NK-92 treated with Interleukin-12 subunit alpha and Interleukin-12 subunit beta, amount 100 ng/mL, for 24 hours (cell line): ENCODE measurements around the gene CNTNAP4.

Experiments used
- DNase-seq: peaks from one replicate; lab custom pipeline; 2025; lab: John Stamatoyannopoulos, UW

The CNTNAP4 gene

DNA sequence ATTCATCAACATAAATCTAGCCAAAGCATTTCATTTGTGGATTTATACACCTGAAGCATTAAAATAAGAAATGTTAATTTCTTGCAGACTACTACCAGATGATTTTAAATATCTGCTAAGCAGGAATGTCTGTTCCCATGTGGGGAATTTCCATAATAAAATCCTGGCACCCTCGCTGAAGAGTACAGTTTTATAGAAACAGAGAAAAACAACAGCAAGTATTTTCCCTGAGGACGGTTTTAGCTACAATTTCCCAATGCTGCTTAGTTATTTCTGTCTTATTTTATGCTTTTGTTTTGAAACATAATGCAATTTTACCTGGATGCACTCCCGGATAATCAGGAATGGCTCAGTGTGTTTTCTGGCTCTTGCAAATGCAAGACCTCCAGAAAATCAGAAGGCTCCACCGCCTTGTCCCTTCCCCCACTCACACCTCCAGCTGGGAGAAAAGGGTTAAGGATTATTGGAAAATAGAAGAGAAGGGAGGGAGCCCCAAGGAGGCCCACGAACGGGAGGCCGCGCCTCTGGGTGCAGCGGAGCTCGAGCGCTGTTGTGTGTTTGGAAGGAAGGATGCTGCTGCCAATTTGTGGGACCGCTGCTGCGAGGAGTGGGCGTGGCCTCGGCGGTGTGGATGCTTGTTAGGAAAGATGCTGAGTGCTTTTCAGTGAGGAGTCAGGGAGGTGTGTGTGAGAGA, at the start of gene CNTNAP4:
TSS of gene CNTNAP4 (plus strand) at position 657 of the 694 bp plus-strand sequence. CDS start 262 bp downstream, outside the sequence.
- DNase-seq = no peak

DNA sequence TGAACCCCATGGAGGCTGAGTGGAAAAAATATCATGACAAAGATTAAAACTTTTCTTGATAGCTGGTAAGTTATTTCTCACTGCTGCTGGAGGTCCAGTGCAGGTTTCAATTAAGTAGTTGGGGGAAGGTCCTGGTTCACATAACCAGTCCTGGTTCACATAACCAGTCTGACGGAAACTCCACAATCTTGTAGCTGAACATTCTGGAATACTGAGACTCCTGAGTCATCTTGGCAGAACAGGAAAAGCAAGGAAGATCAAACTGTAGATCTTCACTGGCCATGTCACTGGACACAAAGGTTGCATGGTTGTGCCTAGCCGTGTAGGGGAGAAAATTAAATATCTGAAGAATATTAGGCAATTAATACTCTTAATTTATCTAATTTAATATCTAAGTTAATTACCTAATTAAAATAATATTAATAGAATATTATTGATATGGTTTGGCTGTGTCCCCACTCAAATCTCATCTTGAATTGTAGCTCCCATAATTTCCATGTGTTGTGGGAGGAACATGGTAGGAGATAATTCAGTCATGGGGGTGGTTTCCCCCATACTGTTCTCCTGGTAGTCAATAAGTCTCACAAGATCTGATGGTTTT, 48.6 kb upstream of the CNTNAP4 start:
- DNase-seq = no peak

GRCh38 chr16:76232704-76233103, 44.5 kb upstream of the CNTNAP4 start:
- DNase-seq = no peak

DNA sequence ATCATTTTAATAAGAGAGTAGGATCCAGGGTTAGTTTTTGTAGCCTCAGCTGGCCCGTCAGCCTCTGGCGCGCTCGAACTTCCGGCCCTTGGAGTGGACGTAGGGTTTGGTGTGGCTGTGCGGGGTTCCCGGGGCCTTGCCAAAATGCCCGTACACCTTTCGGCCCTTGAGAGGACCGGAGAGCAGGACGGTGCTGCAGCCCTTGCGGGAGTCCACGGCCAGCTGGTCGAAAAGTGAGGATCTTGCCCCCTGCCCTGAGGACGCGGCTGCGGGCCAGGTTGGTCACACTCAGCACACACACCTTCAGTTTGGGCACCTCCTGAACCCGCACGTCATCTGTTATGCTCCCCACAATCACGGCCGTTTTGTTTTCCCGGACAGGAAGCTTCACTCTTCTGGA, 42.2 kb upstream of the CNTNAP4 start:
- DNase-seq = no peak

- DNase-seq = no peak
These were observed 41.8 kb upstream of the CNTNAP4 start for GRCh38 chr16:76235426-76235825.

- DNase-seq = no peak
These were observed 39.7 kb upstream of the CNTNAP4 start for GRCh38 chr16:76237471-76237870.

DNA sequence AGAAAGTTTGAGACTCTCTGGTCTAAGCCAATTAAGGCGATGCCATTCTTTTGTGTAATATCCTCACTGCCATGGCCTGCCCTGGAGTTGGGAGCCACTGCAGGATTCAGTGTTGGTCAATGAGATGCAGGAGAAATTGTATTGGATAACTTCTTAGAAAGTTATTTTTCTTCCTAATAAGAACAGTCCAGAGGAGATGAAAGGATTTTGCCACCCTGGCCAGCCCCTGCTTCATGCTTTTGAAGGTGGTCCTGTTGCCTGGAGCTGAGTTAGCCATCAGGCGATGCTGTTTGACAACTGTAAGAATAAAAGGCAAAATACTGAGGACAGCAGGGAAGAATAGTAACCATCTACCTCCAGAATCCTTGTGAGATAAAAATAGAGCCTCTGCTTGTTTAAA, 35.4 kb upstream of the CNTNAP4 start:
- no peak for DNase-seq

- no peak for DNase-seq
These were observed 33.6 kb upstream of the CNTNAP4 start for GRCh38 chr16:76243620-76244019.

- DNase-seq = no peak
These were observed 30.6 kb upstream of the CNTNAP4 start for GRCh38 chr16:76246587-76246986.

- DNase-seq = no peak
These were observed 11.7 kb upstream of the CNTNAP4 start for GRCh38 chr16:76265434-76266045.

GRCh38 chr16:76268824-76269223, 8.4 kb upstream of the CNTNAP4 start:
- no peak for DNase-seq

DNA sequence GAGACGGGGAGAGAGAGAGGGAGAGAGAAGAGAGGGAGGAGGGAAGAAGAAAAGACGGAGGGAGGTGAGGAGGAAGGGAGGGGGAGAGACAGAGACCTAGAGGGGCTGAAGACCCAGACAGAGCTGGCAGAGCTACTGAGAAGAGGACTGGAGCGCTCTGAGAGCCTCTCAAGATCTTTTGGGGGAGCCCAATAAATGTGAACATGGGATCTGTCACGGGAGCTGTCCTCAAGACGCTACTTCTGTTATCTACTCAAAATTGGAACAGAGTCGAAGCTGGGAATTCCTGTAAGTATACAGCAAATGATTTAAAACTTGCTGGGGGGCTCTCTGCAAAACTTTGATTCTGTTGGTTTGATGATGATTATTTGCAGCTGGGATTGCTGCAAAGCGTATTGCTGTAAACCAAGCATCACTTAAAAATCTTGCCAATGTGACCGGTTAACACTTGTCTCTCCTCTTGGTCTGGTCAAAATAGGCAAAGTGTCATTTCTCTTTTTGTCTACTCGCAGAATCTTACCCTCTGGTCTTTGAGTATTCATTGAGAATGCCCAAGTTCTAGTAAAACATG, 344 bp downstream of the CNTNAP4 start:
- no peak for DNase-seq

GRCh38 chr16:76278086-76278485, 885 bp downstream of the CNTNAP4 start:
- DNase-seq = no peak

DNA sequence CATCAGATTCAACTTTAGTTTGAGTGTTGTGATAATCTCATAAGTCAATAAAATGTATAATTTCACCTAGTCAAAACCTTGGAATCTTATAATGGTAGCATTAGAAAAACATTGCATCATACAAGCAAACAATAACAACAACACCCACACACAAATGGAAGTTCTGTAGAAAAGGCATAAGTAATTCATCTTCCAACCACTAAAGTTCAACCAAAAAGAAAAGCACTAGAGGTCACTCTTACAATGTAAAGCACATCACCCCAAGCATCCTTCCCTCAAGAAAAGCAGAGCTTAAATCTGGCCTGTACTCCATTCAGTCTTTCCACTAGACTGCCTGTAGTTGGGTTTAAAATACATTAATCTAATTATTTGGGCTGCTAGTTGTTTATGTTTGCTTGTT, 1.8 kb downstream of the CNTNAP4 start:
- DNase-seq = no peak

DNA sequence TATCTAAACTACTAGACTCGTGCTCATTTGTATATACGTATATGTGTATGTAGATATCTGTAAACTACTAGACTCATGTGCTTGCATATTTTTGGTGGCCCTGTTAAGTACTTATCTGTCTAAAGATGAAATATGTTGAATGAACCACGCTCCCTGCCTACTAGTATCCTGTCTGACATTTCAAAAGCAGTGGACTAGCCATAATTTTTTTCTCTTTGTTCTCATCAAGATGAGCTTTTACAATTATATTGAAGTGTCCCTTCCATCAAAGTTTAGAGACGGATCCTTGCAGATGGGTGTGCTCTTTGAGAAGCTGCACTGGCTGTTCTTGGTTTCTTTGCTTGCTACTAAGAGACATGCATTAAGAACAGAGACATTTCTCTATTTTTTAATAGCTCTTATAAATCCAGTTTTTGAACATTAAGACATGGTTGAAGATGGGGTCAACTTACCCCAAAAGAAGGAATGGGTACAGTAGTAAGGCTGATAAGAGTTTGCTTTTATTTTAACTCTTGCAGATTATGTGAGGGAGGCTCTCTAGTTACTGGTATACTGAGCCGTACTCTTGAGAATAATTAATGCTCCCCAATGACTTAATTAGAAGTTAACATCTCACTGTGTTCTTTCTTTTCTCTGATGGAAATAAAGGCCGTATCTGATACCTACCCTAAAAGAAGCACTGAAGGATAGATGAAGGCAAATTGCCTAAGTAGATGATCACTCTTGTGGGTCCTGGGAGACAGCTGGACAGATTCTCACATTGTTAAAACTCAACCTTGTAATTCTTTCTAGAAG, 3.4 kb downstream of the CNTNAP4 start:
- DNase-seq = no peak

- no peak for DNase-seq
These were observed 10.3 kb downstream of the CNTNAP4 start for GRCh38 chr16:76287466-76287865.

- DNase-seq = no peak
These were observed 15.0 kb downstream of the CNTNAP4 start for GRCh38 chr16:76292218-76292617.

- no peak for DNase-seq
These were observed 16.8 kb downstream of the CNTNAP4 start for GRCh38 chr16:76293980-76294379.

DNA sequence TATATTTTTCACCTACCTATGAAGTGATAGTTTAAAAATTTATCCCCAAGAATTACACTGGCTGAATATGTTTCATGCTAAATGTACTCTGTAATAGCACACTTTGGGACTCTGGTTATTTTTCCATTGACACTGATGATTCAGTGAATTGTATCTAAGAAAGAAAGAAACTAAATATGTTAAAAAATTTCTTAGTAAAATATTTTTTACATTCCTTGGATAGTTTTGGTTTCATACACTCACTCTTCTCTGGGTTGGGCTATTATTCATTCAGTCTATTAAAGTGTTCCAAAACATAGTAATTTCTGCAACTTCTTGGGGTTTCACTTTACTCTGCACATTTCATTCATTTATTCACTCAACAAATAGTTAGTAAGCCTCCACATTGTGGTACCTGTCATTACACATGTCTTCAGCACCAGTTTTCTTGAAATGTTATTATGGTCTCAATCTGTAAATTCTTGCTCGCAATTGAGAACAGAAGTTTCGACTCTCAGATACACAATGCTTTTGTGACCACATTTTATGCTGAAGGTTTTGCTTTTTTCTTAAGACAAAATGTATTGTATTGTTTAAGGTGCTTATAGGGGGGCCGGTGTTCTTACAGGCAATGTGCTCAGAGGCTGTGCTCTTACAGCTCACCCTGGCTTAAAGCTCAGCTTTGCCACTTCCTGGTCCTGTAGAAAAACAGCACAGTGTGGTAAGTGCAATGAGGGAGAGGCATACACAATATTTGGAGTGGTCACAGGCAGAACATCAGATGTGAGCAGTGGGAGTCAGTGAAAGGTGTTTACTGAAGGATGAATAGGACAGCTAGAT, 17.4 kb downstream of the CNTNAP4 start:
- DNase-seq = no peak

DNA sequence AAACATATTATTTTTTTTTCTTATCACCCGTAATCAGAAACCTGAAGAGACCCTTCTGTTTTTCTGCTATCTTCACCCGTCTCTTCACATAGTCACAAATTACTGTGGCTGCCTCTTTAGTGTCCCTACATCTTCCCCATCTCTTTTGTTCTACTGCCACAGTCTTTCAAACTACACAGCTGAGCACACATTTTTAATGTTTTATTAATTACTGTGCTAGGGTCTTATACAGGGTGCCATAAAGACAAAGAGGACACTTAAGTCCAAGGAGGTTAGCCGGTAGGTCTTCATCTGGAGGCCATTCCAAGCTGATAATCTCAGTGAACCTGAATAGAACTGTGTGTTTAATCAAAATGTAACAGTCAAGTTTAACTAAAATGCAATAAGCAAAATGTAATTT, 20.7 kb downstream of the CNTNAP4 start:
- DNase-seq = no peak

GRCh38 chr16:76303637-76304314, 26.6 kb downstream of the CNTNAP4 start:
- no peak for DNase-seq
